Activated T-cell treated with anti-CD3 and anti-CD28 coated beads, Interleukin-2, amount 50 U/mL, for 1 hour (primary cell): ENCODE measurements around the gene OR52A5.

Experiments
- DNase-seq: peaks from one replicate; pipeline ENCODE4 v3.0.0-alpha.2; 2020

OR52A5 gene

GRCh38 chr11:5115339-5115738 lies 22.8 kb downstream of the OR52A5 start:
- no peak for DNase-seq

- DNase-seq = no peak
These were observed 30.9 kb downstream of the OR52A5 start for GRCh38 chr11:5107285-5107684.

DNA sequence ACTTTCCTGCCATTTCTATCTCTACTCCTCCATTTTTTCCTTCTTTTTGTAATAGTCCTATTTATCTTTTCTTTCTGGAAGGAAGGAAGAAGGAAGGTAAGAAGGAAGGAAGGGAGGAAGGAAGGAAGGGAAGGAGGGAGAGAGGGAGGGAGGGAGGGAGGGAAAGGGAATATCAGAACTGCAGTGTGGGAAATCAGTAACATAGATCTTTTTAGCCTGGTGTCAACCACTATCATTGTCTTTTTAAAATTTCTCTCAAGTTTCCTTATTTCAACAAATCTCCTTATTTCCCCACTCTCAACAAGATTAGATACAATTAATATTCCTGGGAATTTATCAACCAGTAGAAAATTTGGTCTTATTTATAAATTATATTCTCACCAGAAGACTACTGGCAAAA lies 35.1 kb downstream of the OR52A5 start:
- DNase-seq = no peak

DNA sequence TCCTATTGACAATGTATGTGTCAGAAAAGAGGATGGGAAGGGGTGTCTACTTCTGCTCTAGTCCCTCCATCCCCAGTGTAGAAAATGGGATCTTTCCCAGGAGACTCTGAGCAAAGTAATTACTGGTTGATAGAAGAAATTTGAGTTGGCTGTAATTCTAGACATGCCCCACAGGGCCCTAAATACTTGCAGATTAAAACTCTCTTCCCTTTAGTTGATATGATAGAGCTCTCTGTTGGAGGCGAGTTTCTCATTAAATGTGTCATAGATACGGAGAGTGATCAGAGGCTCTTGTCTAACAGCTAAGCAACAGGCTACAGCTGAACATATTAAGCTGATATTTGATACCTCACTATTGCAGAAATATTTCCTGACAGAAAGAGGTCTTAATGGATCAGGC lies 35.9 kb downstream of the OR52A5 start:
- no peak for DNase-seq

DNA sequence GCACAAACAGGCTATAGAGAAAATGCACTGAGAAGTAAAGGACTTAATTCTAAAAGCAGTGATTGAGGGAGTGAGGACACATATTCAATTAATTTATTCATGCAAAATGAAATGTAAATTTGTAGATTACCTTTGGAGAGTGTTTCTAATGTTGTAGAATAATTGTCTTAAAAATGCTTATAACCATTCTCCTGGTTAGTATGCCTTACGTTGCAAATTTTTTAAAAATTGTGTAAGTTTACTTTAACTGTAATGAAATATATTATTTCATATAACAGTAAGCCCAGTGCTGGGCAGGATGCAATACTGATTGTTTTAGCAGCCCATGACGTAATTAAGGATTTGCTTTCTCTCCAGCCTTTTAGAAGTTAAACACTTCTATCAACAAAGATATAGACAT lies 42.1 kb downstream of the OR52A5 start:
- DNase-seq = no peak

GRCh38 chr11:5092821-5093585 lies 45.2 kb downstream of the OR52A5 start:
- no peak for DNase-seq

GRCh38 chr11:5090668-5091067 lies 47.5 kb downstream of the OR52A5 start:
- DNase-seq = no peak

DNA sequence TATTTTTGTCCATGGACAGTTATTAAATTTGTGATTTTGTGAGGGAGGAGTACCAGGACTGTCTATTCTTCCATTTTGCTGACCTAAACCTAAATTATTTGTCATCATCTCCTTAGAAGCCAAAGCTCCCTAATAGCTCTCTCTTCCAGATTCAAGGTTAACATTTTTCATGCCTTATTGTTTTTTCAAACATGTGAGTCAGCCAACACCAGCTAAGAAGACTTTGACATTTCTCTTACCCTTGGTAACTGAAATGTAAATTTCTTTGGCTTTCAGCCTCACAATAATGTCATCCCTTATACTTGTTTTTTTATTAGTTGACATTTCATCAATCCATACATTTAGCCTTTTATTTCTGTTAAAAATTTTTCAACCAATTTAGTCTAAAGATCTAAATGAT lies 49.6 kb downstream of the OR52A5 start:
- DNase-seq = no peak

DNA sequence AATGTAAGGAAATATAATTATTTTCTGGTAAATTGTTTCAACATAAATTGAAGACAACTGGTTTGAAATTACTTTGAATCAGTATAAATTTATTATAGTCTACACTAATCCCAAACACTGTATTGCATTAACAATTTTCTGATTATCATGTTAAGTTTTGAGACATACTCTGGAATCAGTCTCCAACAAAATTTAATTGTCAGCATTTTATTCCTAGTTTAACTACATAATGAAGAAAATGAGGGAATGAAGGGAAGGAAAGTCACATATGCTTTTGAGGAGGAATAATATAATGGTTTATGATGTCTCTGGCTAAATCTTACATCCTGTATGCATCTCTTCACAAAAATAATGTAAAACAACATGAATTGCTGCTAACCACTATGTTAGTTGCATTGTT lies 54.6 kb downstream of the OR52A5 start:
- DNase-seq = no peak

- no peak for DNase-seq
These were observed 56.8 kb downstream of the OR52A5 start for GRCh38 chr11:5081405-5081804.
